NCI-H187 (cell line): ENCODE results near the gene BCL2L2.
"Not testable (repeated sequence)": the region's sequence is repeated elsewhere in the genome, so short reads cannot be mapped to it uniquely, and the experiment has no call there.

Source experiments
- DNase-seq, 2 experiments: peaks; one replicate each; lab custom pipeline; 2025; lab: John Stamatoyannopoulos, UW

BCL2L2 gene, protein sequence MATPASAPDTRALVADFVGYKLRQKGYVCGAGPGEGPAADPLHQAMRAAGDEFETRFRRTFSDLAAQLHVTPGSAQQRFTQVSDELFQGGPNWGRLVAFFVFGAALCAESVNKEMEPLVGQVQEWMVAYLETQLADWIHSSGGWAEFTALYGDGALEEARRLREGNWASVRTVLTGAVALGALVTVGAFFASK

GRCh38 chr14:23306412-23307145 is at the start of gene BCL2L2:
Gene BCL2L2, plus strand, starts transcription at chr14:23306833. Its CDS starts 935 bp downstream, at chr14:23307768.
- peak; percentile 84 to 92 for DNase-seq

DNA sequence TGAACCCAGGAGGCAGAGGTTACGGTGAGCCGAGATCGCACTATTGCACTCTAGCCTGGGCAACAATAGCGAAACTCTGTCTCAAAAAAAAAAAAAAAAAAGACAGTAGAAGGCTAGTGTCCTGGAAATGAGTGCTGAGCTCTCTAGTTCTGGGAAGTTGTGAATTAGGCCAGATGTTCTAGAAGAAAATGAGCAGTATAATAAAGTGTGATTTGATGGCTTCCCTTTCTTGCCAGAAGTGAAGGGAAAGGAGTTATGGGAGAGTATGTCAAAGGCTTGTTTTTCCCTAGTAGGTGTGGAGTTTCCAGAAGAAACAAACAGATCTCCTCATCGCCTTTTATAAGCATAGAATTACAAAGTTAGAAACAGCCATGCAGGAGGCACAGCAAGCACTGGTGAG is 48.4 kb upstream of the BCL2L2 start:
- DNase-seq: no peak

- DNase-seq: no peak
Observed at GRCh38 chr14:23259426-23259825, 47.2 kb upstream of the BCL2L2 start.

GRCh38 chr14:23260849-23261248 is 45.8 kb upstream of the BCL2L2 start:
- not testable (repeated sequence) for DNase-seq

DNA sequence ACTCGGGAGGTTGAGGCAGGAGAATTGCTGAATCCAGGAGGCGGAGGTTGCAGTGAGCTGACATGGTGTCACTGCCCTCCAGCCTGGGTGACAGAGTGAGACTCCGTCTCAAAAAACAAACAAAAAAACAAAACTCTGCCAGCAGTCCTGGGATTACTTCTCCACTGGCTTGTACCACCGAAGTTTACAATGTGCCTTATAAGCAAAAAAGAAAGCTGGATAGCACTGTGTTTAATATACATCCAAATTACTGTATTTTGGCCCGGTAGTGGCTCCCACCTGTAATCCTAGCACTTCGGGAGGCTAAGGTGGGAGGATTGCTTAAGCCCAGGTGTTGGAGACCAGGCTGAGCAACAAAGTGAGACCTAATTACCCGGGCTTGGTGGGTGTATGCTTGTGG is 37.4 kb upstream of the BCL2L2 start:
- no peak for DNase-seq

- no peak for DNase-seq
Observed at GRCh38 chr14:23275412-23275811, 31.2 kb upstream of the BCL2L2 start.

- no peak for DNase-seq
Observed at GRCh38 chr14:23277189-23277588, 29.4 kb upstream of the BCL2L2 start.

DNA sequence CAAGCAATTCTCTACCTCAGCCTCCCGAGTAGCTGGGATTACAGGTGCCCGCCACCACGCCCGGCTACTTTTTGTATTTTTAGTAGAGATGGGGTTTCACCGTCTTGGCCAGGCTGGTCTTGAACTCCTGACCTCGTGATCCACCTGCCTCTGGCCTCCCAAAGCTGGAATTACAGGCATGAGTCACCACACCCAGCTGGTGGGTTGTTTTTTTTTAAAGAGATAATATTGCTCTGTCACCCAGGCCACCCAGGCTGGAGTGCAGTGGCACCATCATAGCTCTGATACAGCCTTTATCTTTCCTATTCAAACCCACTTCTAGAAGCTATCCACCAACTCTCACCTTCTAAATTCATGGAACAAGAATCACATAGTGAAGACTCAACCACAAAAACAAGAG is 28.7 kb upstream of the BCL2L2 start:
- not testable (repeated sequence) for DNase-seq

GRCh38 chr14:23281247-23281646 is 25.4 kb upstream of the BCL2L2 start:
- no peak for DNase-seq

DNA sequence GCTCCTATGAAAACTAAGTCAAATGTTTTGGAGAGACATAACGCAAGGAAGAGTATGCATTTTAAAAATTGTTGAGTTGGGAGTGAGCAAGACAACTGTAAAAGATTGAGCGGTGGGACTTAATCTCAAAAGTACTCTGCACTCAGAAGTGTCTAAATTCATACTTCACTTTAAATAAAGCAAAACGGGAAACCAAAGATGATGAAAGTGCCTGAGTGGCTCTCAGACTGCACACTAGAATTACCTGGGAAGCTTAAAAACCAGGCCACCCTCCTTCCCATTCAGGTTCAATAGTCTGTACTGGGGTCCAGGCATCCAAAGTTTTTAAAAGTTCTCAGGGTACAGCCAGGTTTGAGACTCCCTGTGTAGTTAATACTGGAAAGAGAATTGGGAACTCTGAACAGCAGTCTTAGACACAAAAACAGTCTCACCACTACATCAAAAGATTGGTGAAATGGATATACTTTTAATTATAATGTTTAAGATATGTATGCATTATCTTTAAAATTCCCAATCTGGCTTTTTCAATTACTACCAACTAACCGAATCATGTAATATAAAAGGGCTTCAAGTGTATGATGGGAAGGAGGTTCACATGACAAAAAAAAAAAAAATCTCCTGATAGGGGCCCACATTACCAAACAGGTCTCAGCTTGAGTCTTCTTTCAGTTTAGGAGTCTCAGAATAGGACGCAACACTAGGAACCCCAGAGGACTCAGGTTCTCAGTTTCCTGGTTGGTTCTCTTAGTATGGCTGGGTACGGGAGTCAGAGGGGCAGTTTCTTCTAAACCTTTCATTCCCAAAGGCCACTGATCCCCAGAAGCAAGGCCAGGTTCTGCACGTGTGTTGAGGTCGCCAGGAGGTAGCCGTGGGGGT is 21.7 kb upstream of the BCL2L2 start:
- DNase-seq: no peak

GRCh38 chr14:23285530-23286019 is 21.1 kb upstream of the BCL2L2 start:
- DNase-seq: no peak

- DNase-seq: peak; percentile 95 to 99
Observed at GRCh38 chr14:23286020-23286901, 20.4 kb upstream of the BCL2L2 start, which contains the start of gene HOMEZ. Gene HOMEZ, minus strand, starts transcription at chr14:23286132. Its CDS starts 180 bp downstream, at chr14:23285952.

DNA sequence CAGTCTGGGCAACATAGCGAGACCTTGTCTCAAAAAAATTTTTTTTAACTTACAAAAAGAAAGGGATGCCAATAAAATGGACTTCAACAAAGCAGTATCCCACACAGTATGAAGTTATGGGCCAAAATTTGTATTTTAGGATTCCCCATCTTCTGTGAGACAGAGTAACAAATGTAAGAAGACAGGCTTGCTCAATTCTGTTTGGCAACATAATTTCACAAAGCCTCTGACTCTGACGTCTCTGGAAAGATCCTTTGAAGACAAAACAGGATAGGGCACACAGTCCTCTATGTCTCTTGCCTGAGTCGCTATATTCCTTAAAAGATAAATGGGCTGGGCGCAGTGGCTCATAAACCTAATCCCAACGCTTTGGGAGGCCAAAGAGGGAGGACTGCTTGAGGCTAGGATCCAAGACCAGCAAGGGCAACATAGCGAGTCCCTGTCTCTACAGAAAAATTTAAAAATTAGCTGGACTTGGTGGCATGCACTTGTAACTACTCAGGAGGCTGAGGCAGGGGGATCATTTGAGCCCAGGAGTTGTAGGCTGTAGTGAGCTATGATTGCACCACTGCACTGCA is 19.6 kb upstream of the BCL2L2 start:
- no peak for DNase-seq

DNA sequence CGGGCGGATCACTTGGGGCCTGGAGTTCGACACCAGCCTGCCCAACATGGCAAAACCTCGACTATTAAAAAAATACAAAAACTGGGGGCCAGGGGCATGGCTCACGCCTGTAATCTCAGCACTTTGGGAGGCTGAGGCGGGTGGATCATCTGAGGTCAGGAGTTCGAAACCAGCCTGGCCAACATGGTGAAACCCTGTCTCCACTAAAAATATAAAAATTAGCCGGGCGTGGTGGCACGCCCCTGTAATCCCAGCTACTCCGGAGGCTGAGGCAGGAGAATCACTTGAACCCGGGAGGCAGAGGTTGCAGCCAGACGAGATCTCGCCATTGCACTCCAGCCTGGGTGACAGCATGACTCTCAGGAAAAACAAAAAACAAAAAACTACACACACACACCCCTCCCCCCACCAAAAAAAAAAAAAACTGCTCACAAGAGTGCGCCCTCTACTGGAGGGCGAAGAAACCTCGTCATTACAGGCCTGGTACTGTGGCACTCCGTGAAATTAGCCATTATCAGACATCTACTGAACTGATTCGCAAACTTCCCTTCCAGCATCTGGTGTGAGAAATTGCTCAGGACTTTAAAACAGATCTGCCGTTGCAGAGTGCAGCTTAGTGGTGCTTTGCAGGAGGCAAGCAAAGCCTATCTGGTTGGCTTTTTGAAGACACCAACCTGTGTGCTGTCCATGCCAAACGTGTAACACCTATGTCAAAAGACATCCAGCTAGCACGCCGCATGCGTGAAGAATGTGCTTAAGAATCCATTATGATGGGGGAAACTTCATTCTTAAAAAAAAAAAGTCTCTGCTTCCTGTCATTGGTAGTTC is 11.7 kb upstream of the BCL2L2 start:
- peak; percentile 34 to 44 for DNase-seq

DNA sequence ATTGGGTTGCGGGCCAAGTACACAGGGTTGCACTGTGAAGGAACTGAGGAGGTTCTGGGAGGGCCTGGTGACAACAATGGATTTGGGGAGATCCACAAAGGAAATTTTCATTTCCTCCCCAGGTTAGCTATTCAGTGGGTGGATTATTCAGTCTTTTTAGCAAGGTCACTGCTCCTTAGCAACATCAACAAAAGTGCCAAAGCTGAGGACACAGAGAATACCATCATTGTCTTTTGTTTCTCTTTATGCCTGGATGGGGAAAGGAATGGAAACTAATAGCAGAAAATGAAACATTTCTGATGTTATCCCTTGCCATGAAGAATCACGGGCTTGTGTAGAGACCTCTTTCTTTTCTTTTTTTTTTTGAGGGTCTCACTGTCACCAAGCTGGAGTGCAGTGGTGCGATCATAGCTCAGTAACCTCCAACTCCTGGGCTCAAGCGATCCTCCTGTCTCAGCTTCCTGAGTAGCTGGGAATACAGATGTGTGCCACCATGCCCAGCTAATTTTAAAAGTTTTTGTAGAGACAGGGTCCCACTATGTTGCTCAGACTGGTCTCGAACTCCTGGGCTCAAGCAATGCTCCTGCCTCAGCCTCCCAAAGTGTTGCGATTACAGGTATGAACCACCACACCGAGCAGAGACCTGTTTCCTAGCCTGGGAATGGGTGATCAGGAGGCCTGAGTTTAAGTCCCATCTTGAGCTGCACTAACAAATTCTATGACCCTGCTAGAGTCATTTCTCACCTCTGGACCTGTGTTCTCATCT is 10.4 kb upstream of the BCL2L2 start:
- DNase-seq: no peak

- DNase-seq: no peak
Observed at GRCh38 chr14:23297096-23297495, 9.5 kb upstream of the BCL2L2 start.

- DNase-seq: no peak
Observed at GRCh38 chr14:23297611-23298277, 8.9 kb upstream of the BCL2L2 start.

DNA sequence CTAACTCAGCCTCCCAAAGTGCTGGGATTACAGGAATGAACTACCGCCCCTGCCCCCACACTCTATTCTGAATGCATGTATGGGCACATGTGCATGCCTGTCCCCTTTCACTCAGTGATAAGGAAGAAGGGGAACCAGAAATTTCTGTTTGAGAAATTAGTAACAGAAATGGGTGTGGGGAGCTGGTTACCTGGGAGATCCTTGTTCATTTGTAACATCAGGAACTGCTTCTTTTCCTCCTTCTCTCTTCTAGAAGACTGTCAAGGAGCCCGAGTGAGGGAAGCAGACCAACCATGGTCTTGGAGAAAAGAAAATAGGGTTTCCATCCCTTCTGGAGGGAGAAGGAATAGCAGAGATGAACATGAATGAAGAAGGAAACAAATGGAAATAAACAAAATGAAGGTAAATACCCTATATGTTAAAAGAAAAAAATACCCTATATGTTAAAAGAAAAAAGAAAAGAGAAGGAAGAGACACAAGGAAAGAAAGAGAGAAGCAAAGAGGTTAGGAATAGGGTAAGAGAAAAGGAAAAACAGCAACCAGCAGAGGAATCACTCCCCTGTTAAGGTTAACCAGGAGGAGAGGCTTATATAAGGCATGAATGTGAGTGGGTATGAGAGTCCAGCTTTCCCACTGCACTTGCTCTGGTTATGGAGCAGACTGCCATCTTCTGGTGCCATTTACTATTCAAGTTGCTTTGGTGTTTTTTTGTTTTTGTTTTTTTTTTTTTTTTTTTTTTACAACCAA is 7.2 kb upstream of the BCL2L2 start:
- DNase-seq: no peak
